MCF 10A (cell line): ENCODE results near the gene C2CD4D. TPM values are rescaled to one million over a fixed set of nuclear protein-coding genes. Genes with fewer than 3 reads are reported as not detected.
A peak's percentile ranks its signal among the peaks of the same experiment; 100 is the strongest.

Source experiments
- BruUV-seq: library from RNA; stranded (reverse); fragments of 400-500 nt; replicated peaks from 2 replicates; lab custom pipeline; 2021; lab: Mats Ljungman, UMichigan
- CTCF ChIA-PET: fragments of 300-600 bp; sonication (Branson Sonifier 250); formaldehyde crosslinking; extraction: SDS; loops from one replicate; lab custom pipeline; 2021; ENCODE audit warnings: antibody characterized with exemption, inconsistent platforms; lab: Yijun Ruan, JAX
- POLR2A ChIA-PET: fragments of 300-600, 350-650 bp; sonication (Branson Sonifier 250); formaldehyde crosslinking; extraction: SDS; loops from one replicate; lab custom pipeline; 2020; ENCODE audit warnings: antibody characterized with exemption, inconsistent platforms; lab: Yijun Ruan, JAX
- DNase-seq: peaks from one replicate; pipeline ENCODE4 v3.0.0-alpha.2; 2018; ENCODE audit not compliant: unreplicated experiment
- H3K27ac Mint-ChIP-seq: one replicate; pipeline ENCODE4 v1.8.0; 2022; ENCODE audit warnings: mild to moderate bottlenecking, low read depth, mixed read lengths; ENCODE audit not compliant: unreplicated experiment
- H3K27me3 Mint-ChIP-seq: one replicate; pipeline ENCODE4 v1.8.0; 2022; ENCODE audit warnings: mixed read lengths; ENCODE audit not compliant: insufficient read depth, unreplicated experiment
- H3K36me3 Mint-ChIP-seq: one replicate; pipeline ENCODE4 v1.8.0; 2022; ENCODE audit warnings: mild to moderate bottlenecking, moderate library complexity, mixed read lengths; ENCODE audit not compliant: insufficient read depth, unreplicated experiment
- H3K4me1 Mint-ChIP-seq: one replicate; pipeline ENCODE4 v1.8.0; 2022; ENCODE audit warnings: mixed read lengths; ENCODE audit not compliant: insufficient read depth, unreplicated experiment
- H3K4me3 Mint-ChIP-seq: one replicate; pipeline ENCODE4 v1.8.0; 2022; ENCODE audit warnings: mild to moderate bottlenecking, moderate library complexity, mixed read lengths; ENCODE audit not compliant: unreplicated experiment
- H3K9me3 Mint-ChIP-seq: one replicate; pipeline ENCODE4 v1.8.0; 2022; ENCODE audit warnings: mixed read lengths; ENCODE audit not compliant: unreplicated experiment
- intact Hi-C: fragments of 100-400 bp; cut with micrococcal nuclease; formaldehyde crosslinking; loops from 2 replicates; pipeline ENCODE4 v1.14.1; 2022
- total RNA-seq: library from RNA; stranded (reverse); gene quantifications from 2 replicates; pipeline ENCODE4 v1.2.3, GENCODE V29; 2022
- TF ChIP-seq, protein P1 (sequence below): fragments of 200-600 bp; IDR thresholded peaks from one replicate; pipeline ENCODE4 v1.8.0; 2022; ENCODE audit warnings: antibody characterized with exemption, mild to moderate bottlenecking; ENCODE audit not compliant: unreplicated experiment

C2CD4D gene
- total RNA-seq, 1 experiment from 2014 or later: not detected

DNA sequence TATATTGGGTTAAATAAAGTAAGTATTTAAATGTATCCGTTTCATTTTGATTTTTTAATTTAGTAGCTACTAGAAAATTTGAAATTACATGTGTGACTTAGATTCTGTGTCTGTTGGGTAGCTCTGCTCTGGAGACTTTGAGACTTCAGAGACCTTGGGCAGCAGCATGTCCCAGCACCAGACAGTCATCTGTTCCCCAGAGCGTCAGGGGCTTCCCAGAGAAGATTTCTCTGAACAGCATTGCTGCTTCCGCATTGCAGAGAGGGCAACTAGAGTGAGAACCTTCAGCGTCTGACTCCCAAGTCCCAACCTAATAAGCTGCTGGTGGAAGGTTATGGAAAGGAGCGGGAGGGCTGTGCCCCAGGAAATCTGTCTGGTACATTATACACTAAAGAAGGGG, 41.0 kb downstream of the C2CD4D start:
- Mint-ChIP-seq H3K4me1 (peaks cover 8% of the 10 kb centered on the region), H3K36me3 (no peaks in the 10 kb centered on the region), H3K27me3 (peaks cover 38% of the 10 kb centered on the region), H3K9me3 (no peaks in the 10 kb centered on the region), H3K27ac (no peak overlapping the region), H3K4me3 (no peak overlapping the region)
- ChIA-PET POLR2A (interaction anchor here (3.1 kb wide), 1 partner anchor 10 kb away, joined by 13 read pairs; the partner anchor contains the start of gene TDRKH), CTCF (interaction anchor here (1.1 to 1.3 kb wide), 4 partner anchors 26 to 205 kb away, joined by 3 to 4 read pairs (median 4); no protein-coding TSS in a partner anchor)
- DNase-seq: no peak
- TF ChIP-seq, protein P1, sequence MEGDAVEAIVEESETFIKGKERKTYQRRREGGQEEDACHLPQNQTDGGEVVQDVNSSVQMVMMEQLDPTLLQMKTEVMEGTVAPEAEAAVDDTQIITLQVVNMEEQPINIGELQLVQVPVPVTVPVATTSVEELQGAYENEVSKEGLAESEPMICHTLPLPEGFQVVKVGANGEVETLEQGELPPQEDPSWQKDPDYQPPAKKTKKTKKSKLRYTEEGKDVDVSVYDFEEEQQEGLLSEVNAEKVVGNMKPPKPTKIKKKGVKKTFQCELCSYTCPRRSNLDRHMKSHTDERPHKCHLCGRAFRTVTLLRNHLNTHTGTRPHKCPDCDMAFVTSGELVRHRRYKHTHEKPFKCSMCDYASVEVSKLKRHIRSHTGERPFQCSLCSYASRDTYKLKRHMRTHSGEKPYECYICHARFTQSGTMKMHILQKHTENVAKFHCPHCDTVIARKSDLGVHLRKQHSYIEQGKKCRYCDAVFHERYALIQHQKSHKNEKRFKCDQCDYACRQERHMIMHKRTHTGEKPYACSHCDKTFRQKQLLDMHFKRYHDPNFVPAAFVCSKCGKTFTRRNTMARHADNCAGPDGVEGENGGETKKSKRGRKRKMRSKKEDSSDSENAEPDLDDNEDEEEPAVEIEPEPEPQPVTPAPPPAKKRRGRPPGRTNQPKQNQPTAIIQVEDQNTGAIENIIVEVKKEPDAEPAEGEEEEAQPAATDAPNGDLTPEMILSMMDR: no peak
- intact Hi-C loops: no loop called here
- no TSS peak for BruUV-seq

DNA sequence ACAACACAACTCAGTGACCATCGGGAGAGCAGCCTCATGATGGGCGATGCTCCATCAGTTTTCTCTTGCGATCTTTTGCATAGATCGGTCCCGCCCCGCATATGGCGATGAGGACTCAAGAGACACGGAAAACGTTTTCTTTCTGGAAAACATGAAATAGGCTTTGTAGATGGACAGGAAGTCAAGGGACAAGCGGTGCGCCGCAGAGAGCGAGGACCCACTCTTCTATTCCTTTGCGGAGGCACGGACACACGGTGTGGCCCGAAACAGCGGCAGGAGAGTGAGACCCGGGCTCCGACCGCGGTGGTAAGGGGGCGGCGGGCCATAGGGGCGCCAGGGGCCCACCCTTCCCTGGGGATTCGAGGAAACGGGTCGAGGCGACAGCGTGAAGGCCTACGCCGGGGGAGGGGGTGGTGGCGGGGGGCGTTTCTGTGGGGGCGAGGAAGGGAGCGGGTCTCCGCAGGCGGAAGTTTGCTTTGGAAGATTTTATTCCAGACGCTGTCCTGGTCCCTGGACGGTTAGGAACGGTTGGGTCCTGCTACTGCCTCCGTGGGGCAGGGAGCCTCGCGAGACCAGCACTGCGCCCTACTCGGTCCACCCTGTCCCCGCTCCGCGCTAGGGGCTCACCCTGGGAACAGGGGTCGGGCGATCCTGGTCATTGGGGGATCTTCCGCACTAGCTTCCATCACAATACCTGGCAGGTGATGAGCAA, 48.5 kb downstream of the C2CD4D start:
- POLR2A ChIA-PET: interaction anchor here (0.6 to 2.6 kb wide), 14 partner anchors 9 to 418 kb away, joined by 3 to 17 read pairs (median 4); partner anchors contain the start of genes LINGO4, MRPL9, S100A10 and SELENBP1
- H3K36me3 Mint-ChIP-seq: peaks cover 6% of the 10 kb centered on the region
- DNase-seq: no peak
- peak overlapping the region; percentile 47 for H3K27ac Mint-ChIP-seq
- peaks cover 9% of the 10 kb centered on the region for H3K4me1 Mint-ChIP-seq
- no peaks in the 10 kb centered on the region for H3K9me3 Mint-ChIP-seq
- intact Hi-C loops: loop anchor here (1.0 to 5.0 kb wide), 2 partner anchors 28 to 46 kb away; partner anchors contain the start of genes C2CD4D and MRPL9
- H3K27me3 Mint-ChIP-seq: no peaks in the 10 kb centered on the region
- TSS peak; percentile 84 for BruUV-seq
- peak overlapping the region; percentile 83 for H3K4me3 Mint-ChIP-seq
- TF ChIP-seq, protein P1: no peak
- CTCF ChIA-PET: interaction anchor here (0.6 to 1.5 kb wide), 3 partner anchors 11 to 424 kb away, joined by 3 to 5 read pairs (median 3); no protein-coding TSS in a partner anchor

DNA sequence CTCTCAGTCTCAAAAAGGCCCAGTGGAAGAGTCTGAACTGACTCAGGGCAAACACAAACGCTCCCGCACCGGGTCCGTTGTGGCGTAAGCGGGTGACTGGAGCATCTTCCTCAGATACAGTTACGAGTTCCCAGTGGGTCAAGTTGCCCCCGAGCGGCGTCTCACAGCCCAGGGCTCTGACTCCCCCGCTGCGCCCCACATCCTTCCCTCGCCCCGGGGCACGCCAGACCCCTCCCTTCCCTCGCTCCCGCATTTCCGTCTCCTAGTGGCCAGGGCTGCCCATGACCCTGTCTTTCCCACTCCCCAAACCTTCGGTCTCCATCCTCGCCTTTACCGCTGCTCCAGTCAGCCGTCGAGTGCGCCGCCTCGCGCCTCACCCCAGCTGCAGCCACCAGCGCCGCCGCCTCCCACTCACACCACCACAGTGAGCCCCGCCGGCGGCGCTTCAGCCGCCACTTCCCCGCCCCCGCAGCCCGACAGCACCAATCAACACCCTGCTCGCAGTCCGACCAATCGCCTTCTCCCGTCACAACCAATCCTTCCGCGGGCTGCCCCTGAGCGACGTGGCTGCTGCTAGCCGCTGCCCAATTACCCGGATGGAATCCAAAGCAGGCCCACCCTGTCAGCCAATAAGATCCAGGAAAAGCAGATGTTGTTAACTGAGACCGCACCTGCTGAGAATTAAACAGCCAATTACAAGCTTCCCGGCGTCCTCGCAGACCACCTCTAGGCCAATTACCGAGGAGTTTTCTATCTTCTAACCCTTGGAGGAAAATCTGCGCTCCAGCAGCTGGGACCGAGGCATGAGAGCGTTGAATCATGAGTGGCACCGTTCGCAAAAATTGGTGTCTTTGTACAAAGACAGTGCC, 49.3 kb downstream of the C2CD4D start, which contains the start of gene TDRKH:
TDRKH (minus strand) TSS at position 430 of the 869 bp plus-strand sequence. CDS start 7,478 bp downstream, outside the sequence.
- ChIA-PET CTCF (interaction anchor here (0.6 to 2.8 kb wide), 11 partner anchors 10 to 449 kb away, joined by 3 to 7 read pairs (median 3); no protein-coding TSS in a partner anchor), POLR2A (interaction anchor here (0.6 to 3.8 kb wide), 22 partner anchors 8 to 530 kb away, joined by 3 to 17 read pairs (median 4); partner anchors contain the start of genes LINGO4, MRPL9, S100A10 and SELENBP1)
- peaks cover 6% of the 10 kb centered on the region for H3K36me3 Mint-ChIP-seq
- DNase-seq: peak; percentile 100
- H3K9me3 Mint-ChIP-seq: no peaks in the 10 kb centered on the region
- H3K4me3 Mint-ChIP-seq: peak within 1 kb of the TSS; percentile 83
- H3K27ac Mint-ChIP-seq: peak within 1 kb of the TSS; percentile 47
- TF ChIP-seq, protein P1: peak; percentile 26
- no peaks in the 10 kb centered on the region for H3K27me3 Mint-ChIP-seq
- peaks cover 9% of the 10 kb centered on the region for H3K4me1 Mint-ChIP-seq
- intact Hi-C loops: loop anchor here (1.0 to 5.0 kb wide), 2 partner anchors 27 to 47 kb away; partner anchors contain the start of genes C2CD4D and MRPL9
- TSS peak; percentile 57 for BruUV-seq

Other genes with a start within 250 kb of the C2CD4D start
- 36.9 and 43.1 TPM in 2 replicates for gene SNX27, start 227.8 kb downstream of the C2CD4D start, total RNA-seq
- gene CELF3, start 123.0 kb downstream of the C2CD4D start, total RNA-seq: not detected in 2 replicates
- gene RIIAD1, start 118.3 kb downstream of the C2CD4D start, total RNA-seq: not detected in 2 replicates
- gene MRPL9, start 76.3 kb downstream of the C2CD4D start, total RNA-seq: 145 and 146 TPM in 2 replicates
- 5.6 and 10.6 TPM in 2 replicates for gene TDRKH, start 49.3 kb downstream of the C2CD4D start, total RNA-seq
- 0.10 TPM in 1 of 2 replicates, not detected in the other for gene LINGO4, start 34.4 kb downstream of the C2CD4D start, total RNA-seq
- 0.40 and 0.81 TPM in 2 replicates for gene RORC, start 8.0 kb downstream of the C2CD4D start, total RNA-seq
- gene THEM5, start 13.9 kb upstream of the C2CD4D start, total RNA-seq: not detected in 2 replicates
- gene THEM4, start 69.7 kb upstream of the C2CD4D start, total RNA-seq: 27.5 and 29.1 TPM in 2 replicates
- gene S100A10, start 154.0 kb upstream of the C2CD4D start, total RNA-seq: 1,693 and 1,694 TPM in 2 replicates
- gene S100A11, start 197.2 kb upstream of the C2CD4D start, total RNA-seq: 1,562 and 1,998 TPM in 2 replicates
- gene TCHHL1, start 249.2 kb upstream of the C2CD4D start, total RNA-seq: not detected in 2 replicates